Occipital lobe (tissue), 2 donors: Measurements from ENCODE around the gene UNC93B1. TPM values are rescaled to one million over a fixed set of nuclear protein-coding genes. Genes with fewer than 3 reads are reported as not detected.
A peak's percentile ranks its signal among the peaks of the same experiment; 100 is the strongest.
"Not testable (repeated sequence)": the region's sequence is repeated elsewhere in the genome, so short reads cannot be mapped to it uniquely, and the experiment has no call there.

Source experiments
- DNase-seq: peaks from one replicate; lab custom pipeline; 2025; lab: John Stamatoyannopoulos, UW
- total RNA-seq: library from RNA; depleted of rRNA; stranded (reverse); fragments of >200 nt; gene quantifications from one replicate; pipeline ENCODE4 v1.2.3, GENCODE V29; 2014

Gene UNC93B1
- total RNA-seq, 1 donor from 2014 or later, result 4.1 TPM

- DNase-seq, result not testable (repeated sequence)
These were observed 9.5 kb downstream of the UNC93B1 start for GRCh38 chr11:67994387-67994786.

- not testable (repeated sequence) for DNase-seq
These were observed 10.1 kb downstream of the UNC93B1 start for GRCh38 chr11:67993821-67994220.

GRCh38 chr11:67991347-67992121 lies 12.4 kb downstream of the UNC93B1 start:
- DNase-seq, result not testable (repeated sequence)

GRCh38 chr11:67990546-67991346 lies 13.2 kb downstream of the UNC93B1 start:
- not testable (repeated sequence) for DNase-seq

GRCh38 chr11:67985302-67985701 lies 18.6 kb downstream of the UNC93B1 start:
- DNase-seq, result not testable (repeated sequence)

- no peak for DNase-seq
These were observed 19.9 kb downstream of the UNC93B1 start for GRCh38 chr11:67983951-67984350.

- not testable (repeated sequence) for DNase-seq
These were observed 21.5 kb downstream of the UNC93B1 start for GRCh38 chr11:67982255-67982857.

GRCh38 chr11:67981226-67981625 lies 22.7 kb downstream of the UNC93B1 start:
- not testable (repeated sequence) for DNase-seq

GRCh38 chr11:67978766-67979418 lies 25.0 kb downstream of the UNC93B1 start:
- DNase-seq, result not testable (repeated sequence)

- DNase-seq, result not testable (repeated sequence)
These were observed 29.2 kb downstream of the UNC93B1 start for GRCh38 chr11:67974746-67975145.

GRCh38 chr11:67965830-67966348 lies 38.0 kb downstream of the UNC93B1 start:
- not testable (repeated sequence) for DNase-seq

GRCh38 chr11:67964746-67965145 lies 39.2 kb downstream of the UNC93B1 start:
- not testable (repeated sequence) for DNase-seq

- DNase-seq, result not testable (repeated sequence)
These were observed 40.0 kb downstream of the UNC93B1 start for GRCh38 chr11:67963879-67964278.

GRCh38 chr11:67963217-67963616 lies 40.7 kb downstream of the UNC93B1 start:
- not testable (repeated sequence) for DNase-seq

- not testable (repeated sequence) for DNase-seq
These were observed 47.7 kb downstream of the UNC93B1 start for GRCh38 chr11:67956236-67956635.

- peak; percentile 37 for DNase-seq
These were observed 48.4 kb downstream of the UNC93B1 start for GRCh38 chr11:67955461-67956007.

GRCh38 chr11:67954971-67955370 lies 48.9 kb downstream of the UNC93B1 start:
- not testable (repeated sequence) for DNase-seq

- DNase-seq, result not testable (repeated sequence)
These were observed 49.6 kb downstream of the UNC93B1 start for GRCh38 chr11:67954251-67954650.

GRCh38 chr11:67950705-67951104 lies 53.2 kb downstream of the UNC93B1 start:
- DNase-seq, result not testable (repeated sequence)

- DNase-seq, result not testable (repeated sequence)
These were observed 56.1 kb downstream of the UNC93B1 start for GRCh38 chr11:67947785-67948184.

- not testable (repeated sequence) for DNase-seq
These were observed 57.5 kb downstream of the UNC93B1 start for GRCh38 chr11:67946403-67946802.
